HG03139 (cell line): ENCODE measurements around the gene KRTAP19-6.
"Not testable (repeated sequence)": the region's sequence is repeated elsewhere in the genome, so short reads cannot be mapped to it uniquely, and the experiment has no call there.

ENCODE experiments used
- ATAC-seq: cut with Tn5 transposase; IDR thresholded peaks from one replicate; pipeline ENCODE4 v1.9.1; 2021; ENCODE audit not compliant: unreplicated experiment

Gene KRTAP19-6

GRCh38 chr21:30541764-30542163, at the start of gene KRTAP19-6:
Gene KRTAP19-6, minus strand, starts transcription at chr21:30541864. Its CDS starts 31 bp downstream, at chr21:30541833.
- no peak for ATAC-seq

GRCh38 chr21:30590297-30590696, 48.6 kb upstream of the KRTAP19-6 start, which contains the start of gene KRTAP22-2:
Gene KRTAP22-2, minus strand, starts transcription at chr21:30590397.
- ATAC-seq: no peak

GRCh38 chr21:30582870-30583269, 41.2 kb upstream of the KRTAP19-6 start:
- no peak for ATAC-seq

DNA sequence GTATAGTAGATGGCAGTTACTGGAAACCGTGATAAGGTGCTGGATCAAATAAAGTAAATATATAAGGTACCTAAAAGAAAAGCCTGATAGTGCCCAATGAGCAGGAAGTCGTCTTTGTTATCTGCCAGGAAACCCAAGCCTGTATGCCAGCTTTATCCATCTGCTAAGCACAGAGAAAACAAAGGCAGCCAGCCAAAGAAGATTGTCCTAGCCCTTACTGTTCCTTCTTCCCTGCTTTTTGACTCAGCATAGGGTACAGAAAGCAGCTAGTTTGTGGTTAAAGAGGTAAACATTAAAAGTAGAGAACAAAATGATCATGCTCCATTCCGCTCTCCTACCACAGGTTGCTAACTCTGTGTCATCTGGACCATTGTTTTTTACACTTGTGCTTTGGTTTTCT, 38.5 kb upstream of the KRTAP19-6 start:
- ATAC-seq: no peak

- no peak for ATAC-seq
Observed at GRCh38 chr21:30579346-30579745, 37.7 kb upstream of the KRTAP19-6 start.

DNA sequence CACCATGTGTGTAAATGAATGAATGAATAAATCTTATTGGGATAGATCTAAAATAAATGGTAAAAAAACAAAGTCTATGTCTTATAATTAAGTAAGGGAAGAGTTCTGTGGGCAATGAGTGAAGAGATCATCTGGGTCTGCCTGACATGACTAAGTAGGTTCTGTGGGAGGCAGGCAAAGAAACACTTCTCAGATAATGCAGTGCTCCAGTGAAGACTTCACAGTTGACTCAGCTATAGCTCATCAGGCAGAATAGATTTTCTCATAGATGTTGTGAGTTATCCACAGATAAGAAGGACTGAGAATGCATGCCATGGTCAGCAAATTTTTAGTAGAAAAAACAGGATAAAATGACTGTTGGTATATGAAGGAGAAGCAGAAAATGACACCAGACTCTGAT, 36.1 kb upstream of the KRTAP19-6 start:
- ATAC-seq: no peak

DNA sequence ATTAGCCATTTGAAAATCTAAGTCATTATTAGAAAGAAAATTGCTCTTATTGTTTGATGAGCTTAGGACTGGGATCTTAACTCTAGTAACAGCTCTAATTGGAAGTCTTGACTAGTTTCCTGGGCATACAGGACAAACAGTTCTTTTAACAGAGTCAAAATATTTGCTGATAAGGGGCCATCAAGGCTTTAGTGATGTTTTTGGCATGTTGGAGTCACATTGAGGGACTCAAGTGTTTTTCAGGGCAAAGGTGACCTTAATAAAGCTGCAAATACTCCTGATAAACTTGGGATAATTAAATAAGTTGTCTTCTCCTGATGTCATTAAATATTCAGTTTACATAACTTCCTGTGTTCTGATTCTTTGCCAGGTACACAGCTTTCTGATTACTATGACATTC, 26.0 kb upstream of the KRTAP19-6 start:
- ATAC-seq: no peak

DNA sequence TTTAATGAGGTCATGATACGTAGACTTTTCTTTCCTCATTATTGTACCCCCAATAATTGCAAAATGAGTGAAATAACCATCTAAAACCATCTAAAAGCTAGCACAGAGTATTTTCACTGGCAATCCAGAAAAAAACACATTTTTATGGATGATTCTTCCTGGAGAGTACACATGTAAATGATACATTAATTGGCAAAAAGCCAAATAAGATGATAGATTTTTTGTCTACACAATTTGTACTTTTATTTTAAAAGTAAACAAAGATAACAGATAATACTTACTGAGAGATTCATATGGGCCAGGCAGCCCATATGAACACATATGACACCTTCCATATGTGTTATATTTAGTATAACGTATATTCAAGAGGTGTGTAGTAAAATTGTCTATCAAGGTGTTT, 22.0 kb upstream of the KRTAP19-6 start:
- ATAC-seq: no peak

GRCh38 chr21:30563072-30563471, 21.4 kb upstream of the KRTAP19-6 start:
- ATAC-seq: no peak

- ATAC-seq: no peak
Observed at GRCh38 chr21:30561957-30562356, 20.3 kb upstream of the KRTAP19-6 start.

GRCh38 chr21:30561264-30561895, 19.7 kb upstream of the KRTAP19-6 start, which contains the start of gene KRTAP19-7:
Gene KRTAP19-7, minus strand, starts transcription at chr21:30561314. Its CDS starts 25 bp downstream, at chr21:30561289.
- no peak for ATAC-seq

GRCh38 chr21:30555095-30555494, 13.4 kb upstream of the KRTAP19-6 start:
- ATAC-seq: no peak

- no peak for ATAC-seq
Observed at GRCh38 chr21:30552782-30553181, 11.1 kb upstream of the KRTAP19-6 start.

- no peak for ATAC-seq
Observed at GRCh38 chr21:30518876-30519275, 22.8 kb downstream of the KRTAP19-6 start.

DNA sequence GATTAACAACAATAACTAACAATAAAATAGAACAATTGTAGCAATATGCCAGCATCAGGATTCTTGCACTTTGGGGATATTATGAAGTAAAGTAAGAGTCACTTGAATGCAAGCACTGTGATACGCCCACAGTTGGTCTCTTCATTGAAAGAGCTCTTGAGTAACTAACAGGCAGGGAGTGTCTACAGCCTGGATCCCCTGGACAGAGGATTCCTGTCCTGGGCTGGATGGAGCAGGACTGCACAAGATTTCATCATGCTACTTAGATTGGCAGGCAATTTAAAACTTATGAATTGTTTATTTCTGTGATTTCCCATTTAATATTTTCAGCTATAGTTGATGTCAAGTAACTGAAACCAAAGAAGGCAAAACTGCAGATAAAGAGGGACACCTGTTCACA, 26.0 kb downstream of the KRTAP19-6 start:
- no peak for ATAC-seq

- not testable (repeated sequence) for ATAC-seq
Observed at GRCh38 chr21:30505621-30506205, 36.0 kb downstream of the KRTAP19-6 start.

DNA sequence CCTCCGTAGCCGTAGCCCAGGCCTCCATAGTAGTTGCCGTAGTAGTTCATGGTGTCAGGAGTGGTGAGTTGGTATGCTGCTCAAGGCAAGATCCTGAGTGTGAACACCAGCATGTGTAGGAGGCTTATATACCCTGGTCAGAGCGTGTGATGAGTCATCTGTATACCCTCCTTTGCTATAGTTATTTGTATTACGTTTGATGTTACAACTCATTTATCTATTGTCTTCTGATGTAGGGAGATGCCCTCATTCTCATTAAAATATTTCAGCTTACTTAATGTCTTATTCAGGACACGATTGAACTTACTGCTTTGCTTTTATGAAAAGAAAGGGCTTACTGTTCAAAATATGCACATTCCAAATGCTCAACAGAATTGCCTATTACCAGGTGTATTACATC, 39.6 kb downstream of the KRTAP19-6 start, which contains the start of gene KRTAP19-5:
Gene KRTAP19-5 (minus strand): TSS at position 101 of the 400 bp plus-strand sequence. CDS start 51 bp downstream, at position 50.
- no peak for ATAC-seq

- no peak for ATAC-seq
Observed at GRCh38 chr21:30497065-30497464, 44.6 kb downstream of the KRTAP19-6 start, which contains the start of gene KRTAP19-4. Gene KRTAP19-4, minus strand, starts transcription at chr21:30497165. Its CDS starts 55 bp downstream, at chr21:30497110.

- ATAC-seq: no peak
Observed at GRCh38 chr21:30491963-30492428, 49.7 kb downstream of the KRTAP19-6 start, which contains the start of gene KRTAP19-3. Gene KRTAP19-3, minus strand, starts transcription at chr21:30492013. Its CDS starts 56 bp downstream, at chr21:30491957.
